ENCODE results near the gene LMF1.
"Not testable (repeated sequence)": the region's sequence is repeated elsewhere in the genome, so short reads cannot be mapped to it uniquely, and the experiment has no call there.

The LMF1 gene

DNA sequence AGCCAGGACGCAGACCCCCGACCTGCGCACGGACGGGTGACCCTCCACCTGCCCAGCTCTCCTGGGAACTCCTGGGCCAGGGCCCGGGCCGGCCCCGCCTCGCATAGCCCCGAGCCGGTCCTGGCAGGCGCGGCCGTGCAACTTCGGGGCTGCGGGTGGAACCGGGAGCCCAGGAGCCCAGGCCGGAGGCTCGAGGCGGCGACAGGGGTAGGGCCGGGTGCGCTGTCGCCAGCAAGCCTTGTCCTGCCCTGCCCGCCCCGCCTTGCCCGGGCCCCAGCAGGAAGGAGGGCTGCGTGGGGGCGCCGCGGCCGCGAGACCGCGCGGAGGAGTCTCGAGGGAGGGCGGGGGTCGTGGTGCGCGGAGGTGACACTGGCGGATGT, 408 bp downstream of the LMF1 start:
- no peak for DNase-seq (ENCODE audit: low read depth)

DNA sequence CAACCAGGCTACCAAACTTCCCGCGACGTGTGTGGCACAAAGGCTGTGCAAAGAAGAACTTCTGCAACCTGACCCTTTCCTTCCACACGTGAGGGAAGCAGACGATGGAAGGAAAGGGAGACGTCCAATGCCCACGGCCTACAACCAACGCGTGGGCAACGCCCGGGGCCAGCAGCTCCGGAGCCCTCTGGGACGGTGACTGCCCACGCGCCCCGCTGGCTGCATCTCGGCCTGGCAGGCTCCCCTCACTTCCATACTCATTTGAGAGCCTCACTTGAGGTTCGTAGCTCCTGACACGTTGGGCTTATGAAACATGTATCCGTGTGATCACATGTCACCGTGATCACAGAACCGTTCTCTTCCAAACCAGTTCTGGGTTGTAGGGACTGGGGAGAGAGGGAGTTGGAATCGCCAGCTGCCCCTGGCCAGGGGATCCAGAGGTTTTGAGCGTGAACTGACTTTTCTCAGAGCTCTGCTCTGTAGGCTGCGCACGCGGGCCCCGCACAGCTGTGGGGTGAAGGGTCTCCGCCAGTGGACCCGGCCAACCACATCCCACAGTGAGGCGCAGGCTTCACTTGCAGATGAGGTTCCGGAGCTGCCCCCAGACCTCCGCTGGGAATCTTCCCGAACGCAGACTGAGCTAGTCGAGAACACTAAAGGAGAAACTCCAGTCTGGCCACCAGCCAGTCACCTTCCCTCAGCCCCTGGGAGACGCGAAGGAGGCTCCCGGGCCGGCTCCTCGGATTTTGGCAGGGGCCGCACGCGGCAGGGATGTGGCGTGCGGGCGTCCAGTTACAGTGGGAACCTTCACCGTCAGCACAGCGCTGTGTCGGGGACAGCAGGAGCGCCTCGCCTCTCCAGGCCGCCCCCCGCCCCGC, 1.0 kb downstream of the LMF1 start:
- no peak for DNase-seq (ENCODE audit: low read depth)

DNA sequence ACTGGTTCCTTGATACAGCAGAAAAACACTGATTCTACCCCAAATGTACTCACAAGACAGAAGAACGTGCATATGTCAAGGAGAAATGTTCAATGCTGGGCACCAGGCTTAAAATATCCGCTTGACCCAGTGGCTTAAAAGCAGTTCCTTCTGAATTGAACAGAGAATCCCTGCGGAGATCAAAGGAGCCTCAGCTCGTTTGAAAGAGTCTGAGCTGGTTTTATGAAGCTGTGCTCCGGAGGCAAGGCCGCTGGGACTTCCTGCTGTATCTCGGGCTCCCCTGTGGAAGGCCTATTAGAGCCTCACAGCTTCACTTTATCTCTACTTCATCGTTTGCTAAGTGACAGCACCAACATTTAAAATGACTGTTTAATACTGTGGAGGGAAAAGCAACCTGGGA, 2.2 kb downstream of the LMF1 start:
- no peak for DNase-seq (ENCODE audit: low read depth)

DNA sequence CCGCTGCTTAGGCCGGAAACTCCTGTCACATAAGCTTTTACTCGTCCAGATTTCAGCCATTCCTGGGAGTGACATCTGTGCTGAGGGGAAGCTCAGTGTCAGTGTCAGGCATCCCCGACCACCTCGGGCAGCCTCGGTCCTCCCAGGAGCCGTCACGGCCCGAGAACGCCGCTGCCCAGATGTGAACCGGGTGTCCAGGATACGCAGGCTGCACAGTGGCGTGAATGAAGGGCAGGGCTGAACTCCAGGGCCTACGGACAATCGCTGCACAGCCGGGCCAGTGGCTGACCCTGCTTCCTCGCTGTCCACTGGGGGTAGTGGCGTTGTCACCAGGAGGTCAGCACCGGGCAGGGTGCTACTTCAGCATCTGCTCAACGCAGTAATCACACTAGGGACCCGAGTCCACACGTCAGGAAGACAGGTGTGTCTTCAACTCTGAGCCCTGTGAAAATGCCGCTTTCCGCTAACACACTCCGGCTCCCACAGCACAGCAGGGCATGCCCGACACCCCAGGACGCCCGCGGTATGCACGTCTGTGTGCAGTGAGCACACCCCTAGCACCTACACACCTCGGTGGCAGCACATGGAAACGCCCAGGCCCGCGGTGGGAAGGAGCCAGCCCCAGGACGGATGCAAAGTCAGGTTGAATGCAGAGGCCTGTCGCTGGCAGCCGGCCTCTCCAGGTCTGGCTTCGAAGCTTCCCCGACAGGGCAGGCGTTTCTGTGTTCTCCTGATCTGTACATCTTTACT, 3.1 kb downstream of the LMF1 start:
- DNase-seq (ENCODE audit: low read depth), result no peak

DNA sequence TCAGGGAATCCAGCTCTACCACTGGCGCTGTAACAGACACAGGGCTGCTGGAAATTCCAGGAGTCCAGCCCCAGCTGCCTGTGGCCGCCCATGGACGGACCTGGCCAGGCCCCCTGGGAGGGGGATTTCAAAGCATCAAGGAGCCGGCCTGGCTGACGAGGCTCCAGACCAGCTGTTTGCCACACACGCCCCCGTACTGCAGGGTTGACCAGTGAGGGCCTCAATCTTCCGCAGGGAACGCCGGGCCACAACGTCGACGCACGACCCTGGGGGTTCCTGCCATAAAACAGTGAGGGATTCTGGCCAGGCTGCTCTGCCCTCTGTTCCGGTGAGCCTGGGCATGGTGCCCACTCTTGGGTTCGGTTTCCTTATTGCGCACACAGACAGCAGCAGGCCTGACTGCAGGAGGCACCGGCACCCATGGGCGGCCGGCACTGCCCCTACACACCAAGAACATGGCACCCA, 3.7 kb downstream of the LMF1 start:
- no peak for DNase-seq (ENCODE audit: low read depth)

DNA sequence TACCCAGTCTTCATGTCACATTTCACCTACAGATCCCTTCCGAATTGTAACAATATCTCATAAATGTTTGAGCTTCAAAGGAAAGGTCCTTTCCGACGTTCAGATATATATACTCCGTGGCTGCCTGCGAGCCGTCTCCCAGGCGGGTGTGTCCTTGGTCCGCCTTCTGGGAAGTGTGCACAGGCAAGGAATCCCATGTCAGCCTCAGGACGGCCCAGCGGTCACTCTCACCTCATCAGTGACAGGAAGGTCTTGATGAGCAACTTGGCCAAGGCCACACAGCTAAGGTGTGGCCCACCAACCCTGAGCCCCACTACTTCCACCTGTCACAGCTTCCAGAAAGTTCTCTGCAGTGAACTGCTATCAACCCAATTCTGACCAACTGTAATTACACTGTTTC, 4.3 kb downstream of the LMF1 start:
- DNase-seq (ENCODE audit: low read depth), result no peak

DNA sequence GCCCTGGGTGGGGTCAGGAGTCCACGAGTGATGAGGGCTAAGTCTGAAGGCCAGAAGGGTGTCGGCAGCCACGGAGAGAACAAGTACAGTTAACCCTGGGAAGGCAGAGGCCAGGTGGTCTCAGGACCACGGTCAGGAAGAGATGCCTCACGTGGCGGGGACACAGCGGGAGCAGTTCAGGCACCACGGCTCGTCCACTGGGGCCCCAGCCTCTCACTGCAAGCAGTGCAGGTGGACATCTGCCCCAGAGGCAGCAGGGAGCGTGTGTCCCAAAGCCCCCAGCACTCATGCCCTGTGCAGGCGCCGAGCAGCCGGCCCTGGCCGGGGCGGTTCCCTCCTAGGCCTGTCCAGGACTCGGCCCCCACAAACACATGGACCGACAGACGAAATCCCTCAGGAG, 4.7 kb downstream of the LMF1 start:
- no peak for DNase-seq (ENCODE audit: low read depth)

DNA sequence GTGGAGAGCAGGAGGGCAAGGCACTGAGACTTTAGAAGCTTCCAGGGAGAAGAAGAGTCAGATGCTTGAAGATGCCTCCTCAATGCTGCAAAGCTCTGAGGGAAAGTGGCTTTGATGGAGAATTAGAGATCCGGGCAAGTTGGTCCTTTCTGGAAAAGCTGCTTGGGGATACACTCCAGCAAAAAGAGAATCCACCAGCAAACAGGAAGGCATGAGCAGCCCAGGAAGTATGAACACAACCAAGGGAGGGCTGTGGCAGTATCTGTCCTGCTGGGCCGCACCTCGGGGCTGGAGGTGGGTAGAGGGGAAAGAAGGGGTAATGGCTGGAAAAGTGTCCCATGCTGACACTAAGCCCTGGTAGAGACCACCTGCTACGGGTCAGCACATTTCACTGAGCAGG, 5.3 kb downstream of the LMF1 start:
- DNase-seq (ENCODE audit: low read depth), result no peak

DNA sequence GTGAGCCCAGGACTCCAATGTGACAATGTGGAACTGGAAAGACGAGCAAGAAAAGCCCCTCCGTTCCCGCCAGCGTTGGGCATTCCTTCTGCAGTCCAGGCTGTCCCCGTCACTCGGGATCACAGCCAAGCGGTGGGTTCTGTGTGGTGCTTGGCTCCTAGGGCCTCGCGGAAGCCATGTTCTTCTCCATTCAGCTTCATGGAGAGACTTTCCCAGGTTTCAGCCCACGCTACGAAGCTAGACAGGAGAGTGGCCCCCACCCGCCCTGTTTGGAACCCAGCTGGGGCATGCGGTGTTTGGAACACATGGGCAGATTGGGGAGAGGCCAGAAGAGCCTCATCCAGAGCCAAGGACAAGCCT, 5.8 kb downstream of the LMF1 start:
- DNase-seq (ENCODE audit: low read depth), result no peak

DNA sequence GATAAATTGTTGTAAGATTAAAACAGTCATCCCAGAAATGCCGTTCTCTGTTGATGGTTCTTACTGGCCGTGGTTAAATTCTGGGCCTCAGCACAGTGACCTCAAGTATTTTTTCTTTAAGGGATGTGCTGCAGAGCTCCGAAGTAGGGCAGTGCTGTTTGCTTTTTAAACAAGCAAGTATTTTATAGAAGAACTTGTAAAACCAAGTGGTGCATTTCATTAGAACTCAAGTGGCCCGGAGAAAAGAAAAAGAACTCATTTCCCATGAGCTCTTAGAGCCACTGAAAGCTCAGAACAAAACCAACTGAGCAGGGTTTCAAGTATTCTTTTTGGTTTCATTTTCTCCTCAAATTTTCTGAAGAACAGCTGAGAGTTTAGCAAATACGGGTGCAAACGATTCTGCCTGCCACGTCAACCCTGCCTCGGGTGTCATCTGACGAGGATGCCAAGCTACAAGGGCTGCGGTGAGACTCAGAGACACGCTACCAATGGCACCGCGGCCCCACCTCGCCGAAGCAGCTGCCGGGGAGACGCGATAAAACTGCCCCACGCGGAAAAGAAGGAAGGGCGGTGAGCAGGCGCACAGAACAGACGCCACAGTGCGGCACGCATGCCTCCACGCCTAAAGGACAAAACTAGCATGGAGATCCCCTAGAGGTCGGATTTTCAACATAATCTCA, 6.3 kb downstream of the LMF1 start:
- DNase-seq (ENCODE audit: low read depth), result no peak

DNA sequence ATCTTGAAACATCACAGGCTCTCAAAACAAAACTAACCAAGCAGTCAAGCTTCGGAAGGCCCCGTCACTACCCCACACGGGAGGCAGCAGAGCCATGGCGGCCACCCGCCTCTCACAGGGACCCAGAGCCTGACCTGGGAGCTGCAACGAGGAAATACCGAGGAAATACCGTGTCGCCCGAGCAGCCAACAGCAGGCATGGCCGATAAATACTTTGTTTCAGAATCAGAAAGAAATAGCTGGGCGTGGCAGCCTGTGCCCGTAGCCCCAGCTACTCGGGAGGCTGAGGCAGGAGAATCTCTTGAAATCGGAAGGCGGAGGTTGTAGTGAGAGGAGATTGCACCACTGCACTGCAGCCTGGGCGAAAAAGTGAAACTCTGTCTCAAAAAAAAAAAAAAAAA, 6.9 kb downstream of the LMF1 start:
- DNase-seq (ENCODE audit: low read depth), result no peak

DNA sequence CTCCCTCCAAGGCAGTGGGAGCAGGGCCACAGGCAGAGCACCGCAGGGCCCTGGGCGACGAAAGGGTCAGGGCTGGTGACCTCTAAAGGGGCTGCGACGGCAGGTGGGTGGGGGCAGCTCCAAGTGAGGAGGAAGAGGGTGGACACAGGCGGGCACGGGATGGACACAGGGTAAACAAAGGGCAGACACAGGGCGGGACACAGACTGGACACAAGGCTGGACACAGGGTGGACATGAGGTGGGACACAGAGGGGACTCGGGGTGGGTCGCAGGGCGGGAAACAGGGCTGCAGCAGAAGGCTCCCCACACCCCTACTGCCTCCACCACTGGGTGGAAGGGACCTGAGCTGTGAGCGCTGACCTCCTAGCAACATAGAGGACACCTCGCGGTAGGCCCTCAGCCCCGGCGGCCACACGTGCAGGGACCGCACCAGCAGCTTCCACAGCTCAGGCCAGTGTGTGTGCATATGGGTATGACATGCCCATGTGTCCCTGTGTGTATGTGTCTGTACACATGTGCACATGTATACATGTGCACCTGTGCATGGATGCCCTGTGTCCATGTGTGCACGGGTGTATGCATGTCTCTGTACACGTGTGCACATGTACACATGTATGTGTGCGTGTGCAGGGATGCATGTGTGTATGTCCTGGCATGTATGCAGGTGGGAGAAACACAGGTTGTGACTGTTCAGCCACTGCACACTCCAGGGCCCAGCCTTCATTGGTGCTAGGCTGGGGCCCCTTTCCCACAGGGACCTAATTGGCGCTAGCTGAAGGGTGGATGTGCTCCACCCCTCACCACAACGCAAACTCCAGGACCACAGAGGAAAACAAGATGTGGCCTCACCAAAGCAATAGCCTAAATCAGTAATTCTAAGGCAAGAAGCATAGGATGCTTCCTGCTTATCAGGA, 7.6 kb downstream of the LMF1 start:
- no peak for DNase-seq (ENCODE audit: low read depth)

DNA sequence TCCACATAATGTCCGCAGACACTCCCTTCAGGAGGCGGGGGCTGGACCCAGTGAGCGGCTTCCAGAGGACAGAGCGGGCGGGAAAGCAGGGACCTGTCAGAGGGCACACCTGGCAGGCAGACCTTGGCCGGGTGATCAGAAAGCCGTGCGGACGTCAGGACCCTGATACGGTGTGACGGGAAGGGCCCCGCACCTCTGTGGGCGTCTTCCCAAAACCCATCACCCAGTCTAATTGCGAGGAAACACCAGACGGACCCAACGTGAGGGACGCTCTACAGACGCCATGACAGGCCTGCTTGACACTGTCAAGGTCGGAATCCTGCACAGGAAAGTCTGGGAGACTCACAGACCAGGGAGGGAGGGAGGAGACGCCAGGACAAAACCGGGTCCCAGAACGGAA, 8.4 kb downstream of the LMF1 start:
- no peak for DNase-seq (ENCODE audit: low read depth)

DNA sequence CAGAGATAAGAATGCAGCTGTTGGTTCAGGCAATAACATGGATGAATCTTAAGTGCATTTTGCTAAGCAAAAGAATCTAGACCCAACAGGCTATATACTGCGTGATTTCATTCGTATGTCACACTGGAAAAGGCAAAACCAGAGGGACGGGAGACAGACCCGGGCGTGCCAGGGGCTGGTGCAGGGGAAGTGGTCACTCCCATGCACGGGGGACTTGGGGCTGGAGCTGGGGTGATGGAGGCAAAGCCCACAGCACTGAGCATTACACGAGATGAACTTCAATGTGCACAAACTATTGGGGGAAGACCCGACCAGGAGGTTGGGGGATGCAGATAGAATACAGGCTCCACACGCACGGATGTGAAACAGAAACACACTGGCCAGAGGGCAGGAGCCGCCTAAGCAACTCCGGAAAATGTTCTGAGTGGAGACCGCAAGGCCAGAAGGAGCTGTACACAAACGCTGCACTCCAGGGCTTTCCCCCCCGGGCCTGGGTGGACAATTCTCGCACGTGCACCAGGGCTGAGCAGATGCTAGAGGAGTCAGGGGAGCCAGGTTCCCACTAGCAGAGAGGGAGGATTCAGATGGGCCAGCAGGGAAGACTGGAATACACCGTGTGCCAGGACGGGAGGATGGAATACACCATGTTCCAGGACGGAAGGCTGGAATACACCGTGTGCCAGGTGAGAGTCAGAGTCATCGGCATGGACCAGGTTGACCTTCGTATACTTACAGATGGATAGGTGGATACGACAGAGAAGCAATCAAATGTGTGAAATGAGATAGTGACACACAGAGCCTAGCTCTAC, 11.3 kb downstream of the LMF1 start:
- DNase-seq (ENCODE audit: low read depth), result no peak

DNA sequence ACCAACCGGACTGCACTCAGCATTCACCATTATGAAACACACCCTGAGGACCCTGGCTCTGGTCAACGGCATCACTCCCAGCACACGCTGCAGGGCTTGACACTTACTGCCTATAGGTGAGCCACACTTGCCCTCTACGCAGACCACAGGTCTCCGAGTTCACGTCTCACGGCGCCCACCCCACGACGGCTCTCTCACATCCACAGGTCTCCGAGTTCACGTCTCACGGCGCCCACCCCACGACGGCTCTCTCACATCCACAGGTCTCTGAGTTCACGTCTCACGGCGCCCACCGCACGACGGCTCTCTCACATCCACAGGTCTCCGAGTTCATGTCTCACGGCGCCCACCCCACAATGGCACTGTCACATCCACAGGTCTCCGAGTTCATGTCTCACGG, 15.0 kb downstream of the LMF1 start:
- not testable (repeated sequence) for DNase-seq (ENCODE audit: low read depth)

DNA sequence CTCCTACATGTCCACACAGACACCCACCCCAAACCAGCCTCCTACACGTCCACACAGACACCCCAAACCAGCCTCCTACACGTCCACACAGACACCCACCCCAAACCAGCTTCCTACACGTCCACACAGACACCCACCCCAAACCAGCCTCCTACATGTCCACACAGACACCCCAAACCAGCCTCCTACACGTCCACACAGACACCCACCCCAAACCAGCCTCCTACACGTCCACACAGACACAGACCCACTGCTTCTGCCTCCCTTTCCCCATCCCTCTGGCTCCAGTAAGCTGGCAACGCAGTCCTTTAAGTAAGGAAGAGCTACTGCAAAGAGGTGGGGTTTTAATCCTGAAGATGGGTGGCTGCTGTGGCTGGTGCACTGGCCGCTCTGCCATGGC, 17.0 kb downstream of the LMF1 start:
- DNase-seq (ENCODE audit: low read depth), result not testable (repeated sequence)

DNA sequence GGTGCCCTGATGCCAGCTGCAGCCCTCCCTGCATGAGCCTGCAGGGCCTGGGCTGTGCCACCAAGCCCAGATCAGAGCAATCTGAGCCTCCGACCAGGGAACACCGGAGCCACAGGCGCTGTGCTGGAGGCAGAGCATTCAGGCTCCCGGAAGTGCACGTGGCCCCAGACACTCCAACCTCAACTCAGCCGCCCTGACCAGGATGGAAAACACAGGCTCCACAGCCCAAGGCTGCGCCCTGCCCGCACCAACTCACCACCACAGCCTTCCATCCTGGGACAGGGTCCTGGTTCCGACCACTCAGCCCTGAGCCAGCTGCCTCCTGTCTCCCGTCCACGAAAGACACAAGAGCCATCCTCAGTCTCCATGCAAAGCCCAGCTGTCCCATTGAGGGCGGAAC, 18.5 kb downstream of the LMF1 start:
- no peak for DNase-seq (ENCODE audit: low read depth)

DNA sequence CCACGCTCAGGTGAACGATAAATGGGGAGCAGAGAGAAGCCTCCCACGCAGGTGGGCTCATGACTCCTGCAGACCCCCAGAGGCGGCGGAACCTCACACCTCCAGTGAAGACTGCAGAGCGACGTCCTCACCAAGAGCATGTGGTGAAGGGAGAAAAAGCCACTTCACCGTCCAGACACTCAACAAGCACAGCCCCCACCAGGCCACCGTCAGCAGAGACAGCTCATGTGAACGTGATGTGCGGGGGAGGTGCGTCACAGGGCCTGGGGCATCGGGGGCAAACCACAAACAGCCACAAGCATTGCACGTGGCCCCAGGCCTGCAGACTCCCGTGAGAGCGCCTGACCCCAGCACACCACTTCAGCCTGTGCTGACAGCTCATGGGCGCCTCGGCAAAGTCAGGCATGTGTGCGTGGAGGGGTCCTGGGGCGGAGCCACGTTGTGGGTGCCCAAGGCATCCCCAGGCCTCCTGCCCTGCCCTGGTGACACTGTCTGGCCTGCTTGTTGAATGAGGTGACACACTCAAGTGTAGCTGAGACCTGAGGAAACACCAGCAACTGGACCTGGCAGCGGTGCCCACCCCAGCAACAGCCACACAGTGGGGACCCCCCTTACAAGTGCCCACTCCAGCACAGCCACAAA, 19.0 kb downstream of the LMF1 start:
- DNase-seq (ENCODE audit: low read depth), result no peak

DNA sequence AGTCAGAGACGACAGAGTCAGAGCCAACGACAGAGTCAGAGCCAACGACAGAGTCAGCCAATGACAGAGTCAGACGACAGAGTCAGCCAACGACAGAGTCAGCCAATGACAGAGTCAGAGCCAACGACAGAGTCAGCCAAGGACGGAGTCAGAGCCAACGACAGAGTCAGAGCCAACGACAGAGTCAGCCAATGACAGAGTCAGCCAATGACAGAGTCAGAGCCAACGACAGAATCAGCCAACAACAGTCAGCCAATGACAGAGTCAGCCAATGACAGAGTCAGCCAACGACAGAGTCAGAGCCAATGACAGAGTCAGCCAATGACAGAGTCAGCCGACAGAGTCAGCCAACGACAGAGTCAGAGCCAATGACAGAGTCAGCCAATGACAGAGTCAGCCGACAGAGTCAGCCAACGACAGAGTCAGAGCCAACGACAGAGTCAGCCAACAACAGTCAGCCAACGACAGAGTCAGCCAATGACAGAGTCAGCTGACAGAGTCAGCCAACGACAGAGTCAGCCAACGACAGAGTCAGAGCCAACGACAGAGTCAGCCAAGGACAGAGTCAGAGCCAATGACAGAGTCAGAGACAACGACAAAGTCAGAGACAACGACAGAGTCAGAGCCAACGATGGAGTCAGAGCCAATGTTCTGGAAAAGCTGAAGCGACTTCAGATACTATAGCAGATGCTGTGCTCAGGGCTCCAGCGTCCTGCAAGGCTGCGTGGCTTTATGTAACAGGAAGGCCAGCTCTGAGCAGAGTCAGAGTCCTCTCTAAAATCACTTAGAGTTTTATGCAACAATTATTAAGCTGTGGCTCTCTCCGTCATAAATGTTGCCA, 19.8 kb downstream of the LMF1 start:
- not testable (repeated sequence) for DNase-seq (ENCODE audit: low read depth)

DNA sequence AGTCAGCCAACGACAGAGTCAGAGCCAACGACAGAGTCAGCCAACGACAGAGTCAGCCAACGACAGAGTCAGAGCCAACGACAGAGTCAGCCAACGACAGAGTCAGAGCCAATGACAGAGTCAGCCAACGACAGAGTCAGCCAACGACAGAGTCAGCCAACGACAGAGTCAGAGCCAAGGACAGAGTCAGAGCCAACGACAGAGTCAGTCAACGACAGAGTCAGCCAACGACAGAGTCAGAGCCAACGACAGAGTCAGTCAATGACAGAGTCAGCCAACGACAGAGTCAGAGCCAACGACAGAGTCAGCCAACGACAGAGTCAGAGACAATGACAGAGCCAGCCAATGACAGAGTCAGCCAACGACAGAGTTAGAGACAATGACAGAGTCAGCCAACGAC, 22.0 kb downstream of the LMF1 start:
- DNase-seq (ENCODE audit: low read depth), result not testable (repeated sequence)
